SK-N-MC (cell line): ENCODE data around the gene PIH1D1.
A peak's percentile ranks its signal among the peaks of the same experiment; 100 is the strongest.
"Not testable (repeated sequence)": the region's sequence is repeated elsewhere in the genome, so short reads cannot be mapped to it uniquely, and the experiment has no call there.

Experiments used
- DNase-seq: peaks from one replicate; pipeline ENCODE4 v3.0.0-alpha.2; 2011; ENCODE audit warnings: low read depth, low spot score
- H3K27ac ChIP-seq: fragments of 200-600 bp; sonication (generic); 2 replicates; pipeline ENCODE4 v1.5.1; 2016; ENCODE audit warnings: mixed run types
- H3K36me3 ChIP-seq: fragments of 200-600 bp; sonication (generic); 2 replicates; pipeline ENCODE4 v1.6.1; 2017; ENCODE audit warnings: antibody characterized with exemption, low read length, mixed read lengths; ENCODE audit not compliant: insufficient read depth
- H3K4me3 ChIP-seq: fragments of 200-600 bp; sonication (generic); 2 replicates; pipeline ENCODE4 v1.5.1; 2016
- H3K9ac ChIP-seq: fragments of 200-600 bp; sonication (generic); 2 replicates; pipeline ENCODE4 v1.8.0; 2017; ENCODE audit warnings: mixed run types, mixed read lengths; ENCODE audit not compliant: insufficient read length
- H3K9me3 ChIP-seq: fragments of 200-600 bp; sonication (generic); 2 replicates; pipeline ENCODE4 v1.6.1; 2017; ENCODE audit warnings: low read depth, mild to moderate bottlenecking, antibody characterized with exemption, low read length, moderate library complexity, mixed read lengths
- EZH2 ChIP-seq: fragments of 200-600 bp; sonication (generic); IDR thresholded peaks from one replicate; pipeline ENCODE4 v1.6.1; 2017; ENCODE audit warnings: antibody characterized with exemption
- FOXP2 ChIP-seq: optimal IDR thresholded peaks from 2 replicates; pipeline ENCODE3; 2011; ENCODE audit warnings: mild to moderate bottlenecking, moderate library complexity; ENCODE audit not compliant: insufficient read depth; ENCODE audit errors: extremely low read length, control extremely low read depth
- POLR2AphosphoS5 ChIP-seq: IDR thresholded peaks from 2 replicates; pipeline ENCODE4 v1.6.1; 2012; ENCODE audit warnings: mild to moderate bottlenecking, low read depth, low read length, borderline replicate concordance

PIH1D1 gene

GRCh38 chr19:49465371-49465770 lies 13.8 kb upstream of the PIH1D1 start:
- H3K36me3 ChIP-seq = peaks cover 16% of the 10 kb centered on the region; the same call in 1 of the 2 replicates
- no peak overlapping the region for H3K4me3 ChIP-seq
- no peak for DNase-seq
- H3K9me3 ChIP-seq = no peaks in the 10 kb centered on the region
- H3K27ac ChIP-seq = no peak overlapping the region
- no peak for TF ChIP-seq POLR2AphosphoS5
- TF ChIP-seq FOXP2 = no peak
- no peak for TF ChIP-seq EZH2
- H3K9ac ChIP-seq = no peak overlapping the region

GRCh38 chr19:49463960-49464740 lies 12.5 kb upstream of the PIH1D1 start:
- DNase-seq = no peak
- Histone ChIP-seq H3K27ac (no peak overlapping the region), H3K9me3 (no peaks in the 10 kb centered on the region), H3K9ac (no peak overlapping the region), H3K36me3 (peaks cover 24% of the 10 kb centered on the region), H3K4me3 (no peak overlapping the region)
- TF ChIP-seq EZH2 (no peak), FOXP2 (no peak), POLR2AphosphoS5 (no peak)

GRCh38 chr19:49462492-49462891 lies 10.9 kb upstream of the PIH1D1 start:
- no peaks in the 10 kb centered on the region for H3K9me3 ChIP-seq
- peaks cover 24% of the 10 kb centered on the region for H3K36me3 ChIP-seq
- TF ChIP-seq EZH2 = no peak
- H3K27ac ChIP-seq = no peak overlapping the region
- H3K4me3 ChIP-seq = no peak overlapping the region
- DNase-seq = no peak
- H3K9ac ChIP-seq = no peak overlapping the region

GRCh38 chr19:49461656-49462055 lies 10.0 kb upstream of the PIH1D1 start:
- TF ChIP-seq FOXP2 (no peak), EZH2 (no peak), POLR2AphosphoS5 (no peak)
- no peak overlapping the region for H3K9ac ChIP-seq
- no peak overlapping the region for H3K27ac ChIP-seq
- no peak overlapping the region for H3K4me3 ChIP-seq
- DNase-seq = no peak
- H3K36me3 ChIP-seq = peaks cover 24% of the 10 kb centered on the region
- H3K9me3 ChIP-seq = no peaks in the 10 kb centered on the region

GRCh38 chr19:49461130-49461529 lies 9.5 kb upstream of the PIH1D1 start:
- H3K9me3 ChIP-seq, H3K27ac ChIP-seq, H3K4me3 ChIP-seq, H3K9ac ChIP-seq, DNase-seq: not testable (repeated sequence)
- peaks cover 21% of the 10 kb centered on the region for H3K36me3 ChIP-seq

- no peak for DNase-seq
- no peak for TF ChIP-seq POLR2AphosphoS5
- TF ChIP-seq FOXP2 = no peak
- no peak for TF ChIP-seq EZH2
- H3K36me3 ChIP-seq = peaks cover 11% of the 10 kb centered on the region
- no peak overlapping the region for H3K4me3 ChIP-seq
- H3K9ac ChIP-seq = no peak overlapping the region
- peak overlapping the region; percentile 100 for H3K27ac ChIP-seq
- no peaks in the 10 kb centered on the region for H3K9me3 ChIP-seq
These were observed 7.8 kb upstream of the PIH1D1 start for GRCh38 chr19:49459388-49459787.

- no peaks in the 10 kb centered on the region for H3K9me3 ChIP-seq
- no peak for TF ChIP-seq FOXP2
- 0 out of 2 replicates have a peak, but pooled peaks have one; percentile 17 for TF ChIP-seq POLR2AphosphoS5
- H3K27ac ChIP-seq = peak overlapping the region; percentile 100
- no peak for DNase-seq
- H3K4me3 ChIP-seq = peak overlapping the region; percentile 59
- H3K9ac ChIP-seq = peak overlapping the region; percentile 69
- peaks cover 11% of the 10 kb centered on the region for H3K36me3 ChIP-seq
These were observed 6.9 kb upstream of the PIH1D1 start for GRCh38 chr19:49458567-49458903.

- TF ChIP-seq EZH2 (no peak), FOXP2 (no peak), POLR2AphosphoS5 (no peak)
- H3K36me3 ChIP-seq = peaks cover 11% of the 10 kb centered on the region
These were observed 4.7 kb upstream of the PIH1D1 start for GRCh38 chr19:49456326-49456725.

GRCh38 chr19:49455773-49456172 lies 4.2 kb upstream of the PIH1D1 start:
- peaks cover 11% of the 10 kb centered on the region for H3K36me3 ChIP-seq
- no peak for DNase-seq
- H3K27ac ChIP-seq = peak overlapping the region; percentile 100
- H3K9ac ChIP-seq = no peak overlapping the region
- no peak overlapping the region for H3K4me3 ChIP-seq
- TF ChIP-seq EZH2 (no peak), POLR2AphosphoS5 (no peak), FOXP2 (no peak)
- no peaks in the 10 kb centered on the region for H3K9me3 ChIP-seq

More at GRCh38 chr19:49456326-49456725, 4.7 kb upstream of the PIH1D1 start:
- H3K9me3 ChIP-seq = no peaks in the 10 kb centered on the region
- no peak overlapping the region for H3K4me3 ChIP-seq
- DNase-seq = no peak
- no peak overlapping the region for H3K9ac ChIP-seq
- peak overlapping the region; percentile 100; the same call in 1 of the 2 replicates for H3K27ac ChIP-seq
